GM23248 (cell line): ENCODE results near the gene CIART. TPM values are rescaled to one million over a fixed set of nuclear protein-coding genes. Genes with fewer than 3 reads are reported as not detected.
A peak's percentile ranks its signal among the peaks of the same experiment; 100 is the strongest.
"Not testable (repeated sequence)": the region's sequence is repeated elsewhere in the genome, so short reads cannot be mapped to it uniquely, and the experiment has no call there.

Experiments used
- DNase-seq: peaks from one replicate; pipeline ENCODE4 v3.0.0-alpha.2; 2015
- H2AFZ ChIP-seq: fragments of 200-600 bp; sonication (generic); 2 replicates; pipeline ENCODE4 v1.6.1; 2016; ENCODE audit warnings: antibody characterized with exemption
- H3F3A ChIP-seq: fragments of 200-600 bp; sonication (generic); 2 replicates; pipeline ENCODE4 v1.6.1; 2016; ENCODE audit warnings: mild to moderate bottlenecking, antibody characterized with exemption, mixed run types; ENCODE audit not compliant: insufficient read depth
- H3K27ac ChIP-seq: fragments of 200-600 bp; sonication (generic); 2 replicates; pipeline ENCODE4 v1.5.1; 2016; ENCODE audit warnings: mild to moderate bottlenecking
- H3K27me3 ChIP-seq: fragments of 200-600 bp; sonication (generic); replicated peaks from 2 replicates; pipeline ENCODE4 v1.6.1; 2016; ENCODE audit warnings: mild to moderate bottlenecking; ENCODE audit not compliant: insufficient read depth
- H3K36me3 ChIP-seq: fragments of 200-600 bp; sonication (generic); 2 replicates; pipeline ENCODE4 v1.6.1; 2016; ENCODE audit warnings: low read depth, mild to moderate bottlenecking
- H3K4me1 ChIP-seq: fragments of 200-600 bp; sonication (generic); 2 replicates; pipeline ENCODE4 v1.6.1; 2016; ENCODE audit warnings: mild to moderate bottlenecking; ENCODE audit not compliant: insufficient read depth
- H3K4me2 ChIP-seq: fragments of 200-600 bp; sonication (generic); one replicate; pipeline ENCODE4 v1.6.1; 2016; ENCODE audit warnings: mild to moderate bottlenecking; ENCODE audit not compliant: unreplicated experiment
- H3K4me3 ChIP-seq: fragments of 200-600 bp; sonication (generic); 2 replicates; pipeline ENCODE4 v1.5.1; 2016; ENCODE audit warnings: mild to moderate bottlenecking
- H3K79me2 ChIP-seq: fragments of 200-600 bp; sonication (generic); 2 replicates; pipeline ENCODE4 v1.6.1; 2016; ENCODE audit warnings: mild to moderate bottlenecking; ENCODE audit not compliant: insufficient read depth
- H3K9ac ChIP-seq: fragments of 200-600 bp; sonication (generic); 2 replicates; pipeline ENCODE4 v1.6.1; 2016; ENCODE audit warnings: mild to moderate bottlenecking
- H3K9me2 ChIP-seq: fragments of 200-600 bp; sonication (generic); 2 replicates; pipeline ENCODE4 v1.6.1; 2016; ENCODE audit warnings: mixed run types, mild to moderate bottlenecking, moderate library complexity; ENCODE audit not compliant: insufficient read depth
- H3K9me3 ChIP-seq: fragments of 200-600 bp; sonication (generic); one replicate; pipeline ENCODE4 v1.6.1; 2017; ENCODE audit warnings: low read depth
- H4K20me1 ChIP-seq: fragments of 200-600 bp; sonication (generic); 2 replicates; pipeline ENCODE4 v1.6.0; 2016; ENCODE audit not compliant: insufficient read depth
- EZH2 ChIP-seq: fragments of 200-600 bp; sonication (generic); IDR thresholded peaks from 2 replicates; pipeline ENCODE4 v1.6.1; 2018; ENCODE audit warnings: antibody characterized with exemption, mild to moderate bottlenecking; ENCODE audit not compliant: insufficient read depth, poor library complexity, severe bottlenecking
- EZH2phosphoT487 ChIP-seq: fragments of 200-600 bp; sonication (generic); IDR thresholded peaks from 2 replicates; pipeline ENCODE4 v1.6.1; 2018; ENCODE audit warnings: antibody characterized with exemption, moderate library complexity, mild to moderate bottlenecking, low read depth; ENCODE audit not compliant: insufficient read depth
- WGBS, 2 experiments: methylation state at CpG; one replicate each; pipeline ENCODE4 v1.1.6; 2015 to 2017; ENCODE audit warnings: low lambda C conversion rate in 2 of 2, low coverage in 1 of 2; ENCODE audit errors: missing lambda C conversion rate in 2 of 2; 5-methylcytosine and 5-hydroxymethylcytosine counted together
- in situ Hi-C: fragments of 300-500 bp; cut with MboI; formaldehyde crosslinking; loops from 2 replicates; pipeline ENCODE4 v1.15.0; 2020
- polyA plus RNA-seq: library from polyadenylated mRNA; unstranded; fragments of >200 nt; fragmentation: Nextera tagmentation; extraction: Ambion mirVana; gene quantifications from 2 replicates; pipeline ENCODE4 v1.2.1, GENCODE V29; 2016
- total RNA-seq: library from RNA; depleted of rRNA; stranded (reverse); fragments of >200 nt; shearing (Covaris generic); gene quantifications from 2 replicates; pipeline ENCODE4 v1.2.3, GENCODE V29; 2014

Gene CIART
- total and polyA plus RNA-seq, 2 experiments from 2014 or later: 1.8 to 6.7 TPM

DNA sequence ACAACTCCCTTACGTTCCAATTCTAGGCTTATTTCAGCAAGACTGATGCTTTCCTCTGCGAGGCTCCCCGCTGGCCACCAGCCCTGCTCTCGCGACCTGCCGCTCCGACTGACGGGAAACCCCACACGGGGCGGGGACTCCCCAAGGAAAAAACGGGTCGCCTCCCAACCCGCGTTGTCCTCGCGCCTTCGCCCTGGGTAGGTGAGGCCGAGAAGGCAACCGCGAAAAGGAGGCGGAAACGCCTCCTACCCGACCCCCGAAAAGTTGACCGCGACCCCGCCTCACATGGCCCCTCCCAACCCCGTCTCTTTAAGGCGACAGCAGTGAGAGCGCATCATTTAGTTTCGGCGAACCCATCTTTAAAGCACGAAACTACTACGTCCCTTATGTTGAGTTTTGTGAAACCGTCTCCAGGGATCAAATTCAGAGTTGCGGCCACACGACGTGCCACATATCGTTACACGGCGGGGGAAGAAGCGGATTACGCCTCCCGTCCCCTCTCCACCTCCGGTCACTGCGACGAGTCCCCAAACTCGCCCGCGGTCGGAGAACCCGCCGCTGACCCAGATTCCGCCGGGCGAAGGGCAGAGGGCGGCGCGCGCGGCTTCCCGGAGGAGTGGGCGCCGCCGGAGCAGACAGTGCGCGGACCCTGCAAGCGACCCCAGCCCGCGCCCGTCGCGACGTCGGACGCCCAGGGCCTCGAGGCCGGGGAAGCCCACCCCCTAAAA, 47.6 kb upstream of the CIART start:
- Histone ChIP-seq H3F3A (peaks cover 10% of the 10 kb centered on the region), H3K4me2 (peak overlapping the region; percentile 98), H3K4me1 (peaks cover 6% of the 10 kb centered on the region; the same call in 1 of the 2 replicates), H3K36me3 (no peaks in the 10 kb centered on the region), H4K20me1 (no peaks in the 10 kb centered on the region), H2AFZ (peak overlapping the region; percentile 79), H3K27me3 (no peaks in the 10 kb centered on the region), H3K9me3 (no peaks in the 10 kb centered on the region), H3K79me2 (peaks cover 52% of the 10 kb centered on the region), H3K9me2 (no peaks in the 10 kb centered on the region), H3K4me3 (peak overlapping the region; percentile 93), H3K27ac (peak overlapping the region; percentile 87), H3K9ac (peak overlapping the region; percentile 95)
- DNase-seq: peak; percentile 90
- TF ChIP-seq EZH2 (no peak), EZH2phosphoT487 (no peak)
- 1 to 2% methylated on average over 73 to 78 of the region's 78 CpGs for WGBS, 2 experiments
- in situ Hi-C loops: no loop called here

GRCh38 chr1:150235294-150235851, 47.0 kb upstream of the CIART start:
- Histone ChIP-seq H3K9ac (peak overlapping the region; percentile 95), H3K79me2 (peaks cover 46% of the 10 kb centered on the region), H3K4me1 (peaks cover 6% of the 10 kb centered on the region; the same call in 1 of the 2 replicates), H3K27me3 (no peaks in the 10 kb centered on the region), H2AFZ (peak overlapping the region; percentile 79), H3K4me2 (peak overlapping the region; percentile 98), H3K36me3 (no peaks in the 10 kb centered on the region), H3K4me3 (peak overlapping the region; percentile 93), H3K27ac (peak overlapping the region; percentile 87), H4K20me1 (no peaks in the 10 kb centered on the region), H3F3A (peaks cover 10% of the 10 kb centered on the region), H3K9me3 (no peaks in the 10 kb centered on the region), H3K9me2 (no peaks in the 10 kb centered on the region)
- peak; percentile 57 for DNase-seq
- in situ Hi-C loops: no loop called here
- 1 to 3% methylated on average over 17 to 27 of the region's 27 CpGs for WGBS, 2 experiments
- TF ChIP-seq EZH2 (no peak), EZH2phosphoT487 (no peak)

DNA sequence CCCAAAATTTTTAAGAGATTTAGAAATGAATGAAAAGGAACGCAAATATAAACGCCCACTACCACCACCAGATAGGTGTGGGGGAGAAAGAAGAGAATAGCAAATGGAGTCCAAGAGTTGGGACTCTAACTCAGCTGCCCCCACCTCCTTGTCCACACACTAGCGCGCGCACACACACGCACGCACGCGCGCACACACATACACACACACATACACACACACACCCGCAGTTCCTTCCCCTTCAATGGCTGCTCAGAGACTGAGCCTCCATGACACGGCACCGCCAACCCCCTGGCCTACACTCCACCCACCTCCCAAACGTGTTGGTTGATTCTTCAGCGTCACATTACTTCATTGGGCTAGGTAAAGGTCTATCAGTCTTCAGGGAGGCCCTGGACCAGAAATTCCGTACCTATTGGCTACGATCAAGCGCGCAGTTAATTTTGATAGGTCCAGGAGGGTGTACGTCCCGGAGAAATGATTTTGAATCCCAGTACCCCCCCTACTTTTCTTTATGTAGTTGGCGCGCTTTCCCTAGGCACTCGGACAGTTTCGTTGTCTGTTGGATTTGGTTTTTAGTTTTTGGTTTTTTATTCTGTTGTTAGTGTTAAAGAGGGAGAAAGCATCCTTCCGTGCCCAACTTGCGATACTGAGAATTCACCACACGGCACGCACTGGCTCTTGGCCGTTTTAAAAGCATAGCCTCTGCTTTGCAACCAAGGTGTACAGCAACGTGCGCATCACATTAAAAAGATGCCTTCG, 46.3 kb upstream of the CIART start, which contains the start of gene ANP32E:
ANP32E (minus strand) TSS at position 261 of the 762 bp plus-strand sequence. CDS start 326 bp downstream, outside the sequence.
- Histone ChIP-seq H3K9ac (peak within 1 kb of the TSS; percentile 95), H4K20me1 (no peaks in the 10 kb centered on the region), H3K4me2 (peak within 1 kb of the TSS; percentile 98), H3K36me3 (no peaks in the 10 kb centered on the region), H3K27me3 (no peaks in the 10 kb centered on the region), H3K9me2 (no peaks in the 10 kb centered on the region), H3F3A (peaks cover 10% of the 10 kb centered on the region), H3K79me2 (peaks cover 39% of the 10 kb centered on the region), H3K9me3 (no peaks in the 10 kb centered on the region), H3K4me3 (peak within 1 kb of the TSS; percentile 93), H2AFZ (peak within 1 kb of the TSS; percentile 89), H3K27ac (peak within 1 kb of the TSS; percentile 87), H3K4me1 (peaks cover 6% of the 10 kb centered on the region; the same call in 1 of the 2 replicates)
- WGBS, 2 experiments: 1 to 2% methylated on average over 33 of the region's 33 CpGs
- DNase-seq: peak; percentile 99
- no peak for TF ChIP-seq EZH2
- in situ Hi-C loops: no loop called here

- in situ Hi-C loops: no loop called here
- peak overlapping the region; percentile 86 for H3K4me2 ChIP-seq
- H3K36me3 ChIP-seq: no peaks in the 10 kb centered on the region
- H2AFZ ChIP-seq: peak overlapping the region; percentile 89
- H3F3A ChIP-seq: peaks cover 10% of the 10 kb centered on the region
- H3K27me3 ChIP-seq: no peaks in the 10 kb centered on the region
- H3K27ac ChIP-seq: peak overlapping the region; percentile 79
- 4% methylated on average over 10 of the region's 10 CpGs for WGBS, 2 experiments
- no peaks in the 10 kb centered on the region for H3K9me3 ChIP-seq
- H4K20me1 ChIP-seq: no peaks in the 10 kb centered on the region
- H3K4me3 ChIP-seq: peak overlapping the region; percentile 93
- TF ChIP-seq EZH2 (no peak), EZH2phosphoT487 (no peak)
- no peak for DNase-seq
- H3K4me1 ChIP-seq: peaks cover 6% of the 10 kb centered on the region; the same call in 1 of the 2 replicates
- H3K9ac ChIP-seq: peak overlapping the region; percentile 95
- no peaks in the 10 kb centered on the region for H3K9me2 ChIP-seq
- peaks cover 33% of the 10 kb centered on the region for H3K79me2 ChIP-seq
Measured at GRCh38 chr1:150236614-150237100, 45.7 kb upstream of the CIART start.

GRCh38 chr1:150237176-150237575, 45.2 kb upstream of the CIART start:
- H3K9me2 ChIP-seq, in situ Hi-C loops, H3K36me3 ChIP-seq, H3K4me1 ChIP-seq, H3K9me3 ChIP-seq, DNase-seq, H4K20me1 ChIP-seq, H3K27me3 ChIP-seq: not testable (repeated sequence)
- Histone ChIP-seq H3K27ac (peak overlapping the region; percentile 79; the same call in 1 of the 2 replicates), H3F3A (peaks cover 10% of the 10 kb centered on the region), H3K4me3 (peak overlapping the region; percentile 93), H3K4me2 (peak overlapping the region; percentile 86), H3K79me2 (peaks cover 28% of the 10 kb centered on the region), H3K9ac (peak overlapping the region; percentile 95), H2AFZ (peak overlapping the region; percentile 89)
- WGBS, 2 experiments: 94% methylated on average over 13 of the region's 13 CpGs
